IMR-90 (cell line): ENCODE results near the gene DGKQ. TPM values are rescaled to one million over a fixed set of nuclear protein-coding genes. Genes with fewer than 3 reads are reported as not detected.

Source experiments
- ATAC-seq: fragments of 200-7000 bp; cut with Tn5 transposase; 2 replicates; pipeline ENCODE4 v1.9.1; 2020; ENCODE audit warnings: low read depth, mild to moderate bottlenecking, moderate library complexity
- BruUV-seq: library from RNA; stranded (reverse); fragments of 400-500 nt; replicated peaks from 2 replicates; lab custom pipeline; 2021; lab: Mats Ljungman, UMichigan
- CTCF ChIA-PET: fragments of 300-600 bp; formaldehyde crosslinking; extraction: SDS; loops from one replicate; lab custom pipeline; 2021; ENCODE audit warnings: antibody characterized with exemption; lab: Yijun Ruan, JAX
- POLR2A ChIA-PET: fragments of 300-600 bp; sonication (Branson Sonifier 250); formaldehyde crosslinking; loops from one replicate; lab custom pipeline; 2022; ENCODE audit warnings: antibody characterized with exemption; ENCODE audit not compliant: unreplicated experiment; lab: Charles Lee
- DNase-seq: peaks from one replicate; pipeline ENCODE4 v3.0.0; 2013
- H2AFZ ChIP-seq: replicated peaks from 2 replicates; pipeline ENCODE3; 2013; ENCODE audit warnings: low read length, mild to moderate bottlenecking; ENCODE audit not compliant: poor library complexity
- H2AK5ac ChIP-seq: 2 replicates; pipeline ENCODE4 v1.6.1; 2013; ENCODE audit warnings: low read depth, low read length, inconsistent platforms
- H2AK9ac ChIP-seq: replicated peaks from 2 replicates; pipeline ENCODE3; 2013; ENCODE audit warnings: mild to moderate bottlenecking, low read depth, low read length, moderate library complexity; ENCODE audit not compliant: poor library complexity
- H2BK120ac ChIP-seq: 2 replicates; pipeline ENCODE4 v1.6.1; 2013; ENCODE audit warnings: low read depth, low read length, inconsistent platforms
- H2BK15ac ChIP-seq: 3 replicates; pipeline ENCODE4 v1.6.1; 2013; ENCODE audit warnings: low read depth, low read length, inconsistent platforms
- H2BK20ac ChIP-seq: 2 replicates; pipeline ENCODE4 v1.6.1; 2013; ENCODE audit warnings: low read depth, mild to moderate bottlenecking, inconsistent platforms, low read length, moderate library complexity
- H2BK5ac ChIP-seq: 2 replicates; pipeline ENCODE4 v1.6.1; 2013; ENCODE audit warnings: mild to moderate bottlenecking, low read depth, low read length, inconsistent platforms; ENCODE audit not compliant: poor library complexity, severe bottlenecking
- H3K14ac ChIP-seq: replicated peaks from 2 replicates; pipeline ENCODE4 v1.6.1; 2013; ENCODE audit warnings: low read depth, low read length, inconsistent platforms
- H3K18ac ChIP-seq: 2 replicates; pipeline ENCODE4 v1.6.1; 2013; ENCODE audit warnings: low read depth, low read length, control low read depth
- H3K23ac ChIP-seq: 2 replicates; pipeline ENCODE4 v1.6.1; 2013; ENCODE audit warnings: low read depth, low read length, inconsistent platforms
- H3K27ac ChIP-seq: 2 replicates; pipeline ENCODE4 v1.5.1; 2013; ENCODE audit warnings: mild to moderate bottlenecking, control low read depth, low read length; ENCODE audit not compliant: insufficient read depth
- H3K27me3 ChIP-seq: 2 replicates; pipeline ENCODE4 v1.6.1; 2013; ENCODE audit warnings: low read length; ENCODE audit not compliant: control insufficient read depth, insufficient read depth
- H3K36me3 ChIP-seq: 2 replicates; pipeline ENCODE4 v1.6.1; 2013; ENCODE audit warnings: low read length, mixed read lengths; ENCODE audit not compliant: control insufficient read depth, insufficient read depth
- H3K4ac ChIP-seq: 2 replicates; pipeline ENCODE4 v1.6.1; 2013; ENCODE audit warnings: low read depth, low read length, inconsistent platforms
- H3K4me1 ChIP-seq: 2 replicates; pipeline ENCODE4 v1.6.1; 2013; ENCODE audit warnings: low read length, mixed read lengths; ENCODE audit not compliant: control insufficient read depth, insufficient read depth
- H3K4me2 ChIP-seq: 2 replicates; pipeline ENCODE4 v1.6.1; 2013; ENCODE audit warnings: low read depth, mild to moderate bottlenecking, control low read depth, low read length, moderate library complexity
- H3K4me3 ChIP-seq: 2 replicates; pipeline ENCODE4 v1.5.1; 2013; ENCODE audit warnings: low read depth, mild to moderate bottlenecking, control low read depth, low read length, moderate library complexity; ENCODE audit not compliant: insufficient read depth
- H3K56ac ChIP-seq: 2 replicates; pipeline ENCODE4 v1.6.1; 2013; ENCODE audit warnings: low read length, inconsistent platforms; ENCODE audit not compliant: insufficient read depth; ENCODE audit errors: extremely low read depth
- H3K79me1 ChIP-seq, 2 experiments: 2 replicates each; pipeline ENCODE4 v1.6.1; 2013; ENCODE audit warnings: low read length in 2 of 2, inconsistent platforms in 1 of 2, low read depth in 1 of 2
- H3K9ac ChIP-seq: 2 replicates; pipeline ENCODE4 v1.6.1; 2013; ENCODE audit warnings: low read depth, low read length, control low read depth
- H3K9me1 ChIP-seq: 2 replicates; pipeline ENCODE4 v1.6.1; 2013; ENCODE audit warnings: low read length, inconsistent platforms; ENCODE audit not compliant: insufficient read depth
- H3K9me3 ChIP-seq: 2 replicates; pipeline ENCODE4 v1.6.1; 2013; ENCODE audit warnings: low read length; ENCODE audit not compliant: control insufficient read depth, insufficient read depth
- H4K20me1 ChIP-seq: 2 replicates; pipeline ENCODE4 v1.6.1; 2013; ENCODE audit warnings: low read length, inconsistent platforms; ENCODE audit not compliant: insufficient read depth
- H4K5ac ChIP-seq: 2 replicates; pipeline ENCODE4 v1.6.1; 2013; ENCODE audit warnings: mild to moderate bottlenecking, low read depth, low read length, control low read depth
- H4K8ac ChIP-seq, 2 experiments: 2 replicates each; pipeline ENCODE4 v1.6.1; 2013; ENCODE audit warnings: low read depth in 2 of 2, low read length in 2 of 2, control low read depth in 1 of 2, inconsistent platforms in 1 of 2
- H4K91ac ChIP-seq: 2 replicates; pipeline ENCODE4 v1.6.1; 2013; ENCODE audit warnings: low read depth, low read length, inconsistent platforms; ENCODE audit not compliant: insufficient read depth
- BHLHE40 ChIP-seq: fragments of 150-350 bp; IDR thresholded peaks from 2 replicates; pipeline ENCODE4 v1.6.1; 2016; ENCODE audit warnings: mild to moderate bottlenecking, low read depth, low read length
- CEBPB ChIP-seq: IDR thresholded peaks from 2 replicates; pipeline ENCODE4 v1.6.1; 2012; ENCODE audit warnings: low read depth, low read length, improper control_type of control experiment
- CHD1 ChIP-seq: IDR thresholded peaks from 2 replicates; pipeline ENCODE4 v1.6.1; 2012; ENCODE audit warnings: low read depth, low read length, improper control_type of control experiment
- FOS ChIP-seq: fragments of 150-350 bp; IDR thresholded peaks from 2 replicates; pipeline ENCODE4 v1.6.1; 2016; ENCODE audit warnings: low read depth, low read length
- MAFK ChIP-seq: IDR thresholded peaks from 2 replicates; pipeline ENCODE4 v1.6.1; 2012; ENCODE audit warnings: low read depth, low read length, improper control_type of control experiment
- MAZ ChIP-seq: IDR thresholded peaks from 2 replicates; pipeline ENCODE4 v1.6.1; 2012; ENCODE audit warnings: low read depth, mild to moderate bottlenecking, low read length, improper control_type of control experiment, moderate library complexity, borderline replicate concordance
- MXI1 ChIP-seq: IDR thresholded peaks from 2 replicates; pipeline ENCODE4 v1.6.1; 2012; ENCODE audit warnings: low read depth, mild to moderate bottlenecking, low read length, moderate library complexity, borderline replicate concordance
- NFE2L2 ChIP-seq: fragments of 150-350 bp; IDR thresholded peaks from 2 replicates; pipeline ENCODE4 v1.6.1; 2016; ENCODE audit warnings: low read depth, mild to moderate bottlenecking, low read length
- POLR2A ChIP-seq: IDR thresholded peaks from 2 replicates; pipeline ENCODE4 v1.6.1; 2012; ENCODE audit warnings: mild to moderate bottlenecking, low read depth, low read length
- RAD21 ChIP-seq: IDR thresholded peaks from 2 replicates; pipeline ENCODE4 v1.6.1; 2012; ENCODE audit warnings: low read length, improper control_type of control experiment
- RFX5 ChIP-seq: IDR thresholded peaks from 2 replicates; pipeline ENCODE4 v1.8.0; 2012; ENCODE audit warnings: low read depth, mild to moderate bottlenecking, low read length, moderate library complexity
- SMC3 ChIP-seq: fragments of 150-350 bp; IDR thresholded peaks from 2 replicates; pipeline ENCODE4 v1.6.1; 2016; ENCODE audit warnings: low read depth, mild to moderate bottlenecking, antibody characterized with exemption, low read length, moderate library complexity
- WGBS, 2 experiments: methylation state at CpG; one replicate each; pipeline versions ENCODE4 v1.1.5 to v1.1.7; 2013; ENCODE audit warnings: missing lambda C conversion rate in 2 of 2; ENCODE audit not compliant: insufficient read length in 1 of 2; ENCODE audit errors: extremely low coverage in 2 of 2; 5-methylcytosine and 5-hydroxymethylcytosine counted together
- dilution Hi-C: fragments of 300-500 bp; cut with HindIII; formaldehyde crosslinking; loops from one replicate; pipeline ENCODE4 v1.14.3; 2018; ENCODE audit warnings: low sequenced_read_pairs; ENCODE audit not compliant: unreplicated experiment
- in situ Hi-C: fragments of 300-500 bp; cut with MboI; formaldehyde crosslinking; loops from 3 replicates; pipeline ENCODE4 v1.14.3; 2019; ENCODE audit warnings: low sequenced_read_pairs, inconsistent platforms, mixed read lengths
- intact Hi-C: fragments of 100-400 bp; cut with micrococcal nuclease; formaldehyde crosslinking; loops from 2 replicates; pipeline ENCODE4 v1.10.0; 2022
- polyA plus RNA-seq, 3 experiments: library from polyadenylated mRNA; depleted of rRNA; stranded (reverse); fragments of >200 nt; gene quantifications; 2 replicates each; pipeline ENCODE4 v1.2.3, GENCODE V29; 2012; ENCODE audit warnings: low replicate concordance in 1 of 3
- total RNA-seq: library from RNA; depleted of rRNA; stranded (reverse); fragments of >200 nt; gene quantifications from 2 replicates; pipeline ENCODE4 v1.2.3, GENCODE V29; 2012
- TF ChIP-seq, protein P1 (sequence below): conservative IDR thresholded peaks from 2 replicates; pipeline ENCODE4 v1.5.1; 2012; ENCODE audit warnings: mild to moderate bottlenecking, low read depth, low read length, improper control_type of control experiment
- TF ChIP-seq, protein P2 (sequence below): fragments of 150-350 bp; IDR thresholded peaks from 2 replicates; pipeline ENCODE4 v1.6.1; 2017; ENCODE audit warnings: mild to moderate bottlenecking, antibody characterized with exemption, low read length, low read depth
- TF ChIP-seq, protein P3 (sequence below): fragments of 150-350 bp; IDR thresholded peaks from 2 replicates; pipeline ENCODE4 v1.6.1; 2016; ENCODE audit warnings: low read depth, mild to moderate bottlenecking, low read length, moderate library complexity, borderline replicate concordance

Gene DGKQ
- total and polyA plus RNA-seq, 2 of the 4 experiments (the other 2 are of a cell fraction): 4.3 to 15.6 TPM

DNA sequence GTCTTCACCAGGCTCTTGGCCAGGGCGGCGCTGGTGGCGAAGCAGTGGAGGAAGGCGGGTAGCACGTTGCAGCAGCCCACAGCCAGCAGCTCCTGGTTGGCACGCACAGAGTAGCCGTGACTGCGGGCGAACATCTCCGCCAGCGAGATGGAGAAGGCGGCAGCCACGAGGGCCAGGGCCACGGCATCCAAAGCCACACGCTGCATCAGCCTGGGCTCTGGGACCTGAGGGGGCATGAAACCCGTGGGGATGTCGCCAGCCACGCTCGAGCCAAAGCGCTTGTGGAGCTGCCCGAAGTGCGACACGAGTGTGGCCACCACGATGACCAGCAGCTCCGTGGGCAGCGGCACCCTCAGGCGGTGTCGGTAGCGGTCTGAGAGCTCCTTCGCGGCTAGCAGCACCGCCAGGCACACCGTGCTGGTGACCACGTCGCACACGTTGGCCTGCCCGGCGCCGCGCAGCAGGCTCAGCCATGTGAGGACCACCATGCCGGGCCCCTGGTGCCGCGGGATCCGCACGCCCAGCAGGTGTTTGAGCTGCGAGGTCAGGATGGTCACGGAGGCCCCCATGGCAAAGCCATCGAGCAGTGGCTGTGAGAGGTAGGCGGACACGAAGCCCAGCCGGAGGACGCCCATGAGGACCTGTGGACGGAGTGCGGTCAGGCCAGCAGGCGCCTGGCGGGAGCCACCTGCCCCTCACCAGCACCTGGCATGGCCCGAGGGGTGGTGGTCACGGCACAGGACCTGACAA lies 16.5 kb upstream of the DGKQ start:
- H3K56ac ChIP-seq: no peak overlapping the region
- H3K9me3 ChIP-seq: no peaks in the 10 kb centered on the region
- 95% methylated on average over 53 of the region's 58 CpGs; no CpG with 5 or more reads in 1 of the 2 experiments for WGBS, 2 experiments
- H3K79me1 ChIP-seq: peaks cover 5 to 35% of the 10 kb centered on the region in 2 experiments; a peak in 1 of 4 replicates
- no peak overlapping the region for H2BK5ac ChIP-seq
- H3K27ac ChIP-seq: no peak overlapping the region
- no peaks in the 10 kb centered on the region; the same call in 1 of the 2 replicates for H3K9me1 ChIP-seq
- CTCF ChIA-PET: no interaction called here
- no peak overlapping the region for H2AFZ ChIP-seq
- H3K23ac ChIP-seq: no peak overlapping the region
- H3K27me3 ChIP-seq: no peaks in the 10 kb centered on the region
- H3K4me3 ChIP-seq: no peak overlapping the region
- peaks cover 9% of the 10 kb centered on the region; the same call in 1 of the 2 replicates for H3K36me3 ChIP-seq
- no peak overlapping the region for H2AK9ac ChIP-seq
- no peak overlapping the region for H3K14ac ChIP-seq
- no peak overlapping the region for H3K18ac ChIP-seq
- H3K4me1 ChIP-seq: peaks cover 10% of the 10 kb centered on the region; the same call in 1 of the 2 replicates
- H2BK15ac ChIP-seq: no peak overlapping the region
- no peak overlapping the region for H3K4ac ChIP-seq
- H4K5ac ChIP-seq: no peak overlapping the region
- DNase-seq (no peak), ATAC-seq (no peak)
- no peak overlapping the region for H4K8ac ChIP-seq
- in situ Hi-C loops (no loop called here), dilution Hi-C loops (no loop called here), intact Hi-C loops (no loop called here)
- no TSS peak for BruUV-seq
- POLR2A ChIA-PET: no interaction called here
- no peak overlapping the region for H3K4me2 ChIP-seq
- no peak overlapping the region for H3K9ac ChIP-seq
- H2BK20ac ChIP-seq: no peak overlapping the region
- no peaks in the 10 kb centered on the region; the same call in 1 of the 2 replicates for H4K20me1 ChIP-seq
- H2AK5ac ChIP-seq: no peak overlapping the region
- H4K91ac ChIP-seq: no peak overlapping the region
- no peak overlapping the region for H2BK120ac ChIP-seq
- no peak for TF ChIP-seq BHLHE40
- no peak for TF ChIP-seq NFE2L2
- no peak for TF ChIP-seq FOS
- TF ChIP-seq SMC3: no peak
- no peak for TF ChIP-seq MXI1
- no peak for TF ChIP-seq MAFK
- TF ChIP-seq, protein P1, sequence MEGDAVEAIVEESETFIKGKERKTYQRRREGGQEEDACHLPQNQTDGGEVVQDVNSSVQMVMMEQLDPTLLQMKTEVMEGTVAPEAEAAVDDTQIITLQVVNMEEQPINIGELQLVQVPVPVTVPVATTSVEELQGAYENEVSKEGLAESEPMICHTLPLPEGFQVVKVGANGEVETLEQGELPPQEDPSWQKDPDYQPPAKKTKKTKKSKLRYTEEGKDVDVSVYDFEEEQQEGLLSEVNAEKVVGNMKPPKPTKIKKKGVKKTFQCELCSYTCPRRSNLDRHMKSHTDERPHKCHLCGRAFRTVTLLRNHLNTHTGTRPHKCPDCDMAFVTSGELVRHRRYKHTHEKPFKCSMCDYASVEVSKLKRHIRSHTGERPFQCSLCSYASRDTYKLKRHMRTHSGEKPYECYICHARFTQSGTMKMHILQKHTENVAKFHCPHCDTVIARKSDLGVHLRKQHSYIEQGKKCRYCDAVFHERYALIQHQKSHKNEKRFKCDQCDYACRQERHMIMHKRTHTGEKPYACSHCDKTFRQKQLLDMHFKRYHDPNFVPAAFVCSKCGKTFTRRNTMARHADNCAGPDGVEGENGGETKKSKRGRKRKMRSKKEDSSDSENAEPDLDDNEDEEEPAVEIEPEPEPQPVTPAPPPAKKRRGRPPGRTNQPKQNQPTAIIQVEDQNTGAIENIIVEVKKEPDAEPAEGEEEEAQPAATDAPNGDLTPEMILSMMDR: no peak
- TF ChIP-seq, protein P2, sequence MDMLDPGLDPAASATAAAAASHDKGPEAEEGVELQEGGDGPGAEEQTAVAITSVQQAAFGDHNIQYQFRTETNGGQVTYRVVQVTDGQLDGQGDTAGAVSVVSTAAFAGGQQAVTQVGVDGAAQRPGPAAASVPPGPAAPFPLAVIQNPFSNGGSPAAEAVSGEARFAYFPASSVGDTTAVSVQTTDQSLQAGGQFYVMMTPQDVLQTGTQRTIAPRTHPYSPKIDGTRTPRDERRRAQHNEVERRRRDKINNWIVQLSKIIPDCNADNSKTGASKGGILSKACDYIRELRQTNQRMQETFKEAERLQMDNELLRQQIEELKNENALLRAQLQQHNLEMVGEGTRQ: no peak
- no peak for TF ChIP-seq CHD1
- TF ChIP-seq MAZ: no peak
- no peak for TF ChIP-seq RFX5
- TF ChIP-seq CEBPB: no peak
- TF ChIP-seq, protein P3, sequence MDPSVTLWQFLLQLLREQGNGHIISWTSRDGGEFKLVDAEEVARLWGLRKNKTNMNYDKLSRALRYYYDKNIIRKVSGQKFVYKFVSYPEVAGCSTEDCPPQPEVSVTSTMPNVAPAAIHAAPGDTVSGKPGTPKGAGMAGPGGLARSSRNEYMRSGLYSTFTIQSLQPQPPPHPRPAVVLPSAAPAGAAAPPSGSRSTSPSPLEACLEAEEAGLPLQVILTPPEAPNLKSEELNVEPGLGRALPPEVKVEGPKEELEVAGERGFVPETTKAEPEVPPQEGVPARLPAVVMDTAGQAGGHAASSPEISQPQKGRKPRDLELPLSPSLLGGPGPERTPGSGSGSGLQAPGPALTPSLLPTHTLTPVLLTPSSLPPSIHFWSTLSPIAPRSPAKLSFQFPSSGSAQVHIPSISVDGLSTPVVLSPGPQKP: no peak
- TF ChIP-seq RAD21: no peak
- no peak for TF ChIP-seq POLR2A
